ENCODE measurements around the gene IFFO2. TPM values are rescaled to one million over a fixed set of nuclear protein-coding genes. Genes with fewer than 3 reads are reported as not detected.

The IFFO2 gene
- total and polyA plus RNA-seq, 2 of the 8 experiments (the other 6 are each of a cell fraction or from before 2014, with no cell fraction given): 6.6 to 10.4 TPM

DNA sequence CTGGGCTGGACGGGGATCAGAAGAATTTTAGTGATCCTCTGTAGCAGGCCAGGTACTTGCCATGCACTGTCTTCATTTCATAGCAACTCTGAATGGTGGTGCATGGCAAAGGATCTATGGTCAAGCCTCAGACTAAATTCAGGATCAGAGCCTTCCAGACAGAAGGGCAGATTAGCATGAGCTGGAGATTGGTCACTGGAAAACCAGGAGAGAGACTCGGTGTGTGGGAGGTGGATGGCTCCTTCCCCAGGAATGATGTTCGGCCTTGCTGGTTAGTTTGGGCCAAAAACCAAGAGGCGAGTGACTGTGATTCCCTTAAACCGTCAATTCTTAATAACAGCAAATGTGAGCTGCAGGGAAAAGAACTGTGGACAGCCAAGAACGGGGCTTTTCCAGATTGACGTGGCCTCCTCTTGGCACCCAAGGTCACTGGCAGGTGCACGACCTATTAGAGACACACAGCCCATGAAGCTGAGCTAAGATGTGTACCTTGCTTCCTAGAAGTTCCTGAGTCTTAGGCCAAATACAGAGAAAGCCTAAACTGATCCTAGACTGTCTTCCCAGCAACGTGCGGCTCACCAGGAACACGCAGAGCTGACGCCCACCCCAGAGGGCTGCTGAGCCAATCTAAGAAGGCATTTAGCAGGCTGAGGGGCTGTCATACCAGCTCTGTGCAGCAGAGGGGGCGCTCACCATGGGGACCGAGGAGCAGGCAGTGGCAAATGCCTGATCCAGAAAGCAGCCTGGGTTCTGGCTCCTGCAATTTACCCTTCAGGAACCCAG lies 72.6 kb downstream of the IFFO2 start:
- Histone ChIP-seq H3K9ac (replicated peaks in 1 of 4; ENCODE audit: extremely low read depth in 1 of 4, low read depth in 3 of 4, low read length in 3 of 4) (no peak overlapping the region), H3K14ac (ENCODE audit: insufficient read length) (no peak overlapping the region), H2BK12ac (ENCODE audit: low read depth, low read length) (no peak overlapping the region), H3K23me2 (ENCODE audit: low read depth, low read length) (no peaks in the 10 kb centered on the region), H3K18ac (ENCODE audit: extremely low read depth, low read length) (no peak overlapping the region), H3K79me1 (ENCODE audit: low read depth, low read length) (no peaks in the 10 kb centered on the region), H3K56ac (replicated peaks; ENCODE audit: insufficient read length, low read depth, low read length) (no peak overlapping the region), H3K4me1 (replicated peaks in 1 of 4; ENCODE audit: control insufficient read depth in 3 of 4, insufficient read depth in 4 of 4, low read length in 3 of 4) (peaks cover 0 to 6% (median 4%) of the 10 kb centered on the region in 4 experiments; a peak in 4 of 7 replicates), H4K20me1 (replicated peaks in 1 of 2; ENCODE audit: control insufficient read depth in 1 of 2, insufficient read depth in 2 of 2, low read length in 2 of 2) (peaks cover 0 to 8% of the 10 kb centered on the region in 2 experiments), H2BK5ac (ENCODE audit: low read depth, low read length) (no peak overlapping the region), H2AFZ (ENCODE audit: low read length) (no peak overlapping the region), H3K27ac (ENCODE audit: low read depth, low read length) (no peak overlapping the region), H2AK5ac (ENCODE audit: low read depth, low read length) (no peak overlapping the region), H3K36me3 (ENCODE audit: control insufficient read depth in 2 of 4, insufficient read depth in 4 of 4, low read length in 3 of 4) (peaks cover 0 to 11% (median 2%) of the 10 kb centered on the region in 4 experiments; a peak in 4 of 8 replicates), H3K9me3 (ENCODE audit: insufficient read depth in 2 of 2, low read depth in 1 of 2, low read length in 1 of 2) (no peaks in the 10 kb centered on the region), H3K4me2 (ENCODE audit: insufficient read depth in 1 of 2, low read depth in 2 of 2, low read length in 2 of 2) (no peak overlapping the region), H2BK20ac (ENCODE audit: low read length) (no peak overlapping the region), H4K91ac (replicated peaks; ENCODE audit: insufficient read length, low read length) (no peak overlapping the region), H3K79me2 (ENCODE audit: control insufficient read depth in 1 of 2, insufficient read depth in 2 of 2, low read length in 2 of 2) (no peaks in the 10 kb centered on the region), H4K8ac (ENCODE audit: extremely low read depth, insufficient read depth, low read length) (no peak overlapping the region), H2BK15ac (ENCODE audit: low read length) (no peak overlapping the region), H3K4me3 (ENCODE audit: extremely low read depth in 1 of 4, insufficient read depth in 2 of 4, low read depth in 3 of 4, low read length in 4 of 4) (no peak overlapping the region), H3K4ac (replicated peaks; ENCODE audit: insufficient read length, low read depth, low read length) (no peak overlapping the region), H3K27me3 (replicated peaks in 1 of 4; ENCODE audit: control insufficient read depth in 3 of 4, extremely low read depth in 1 of 4, insufficient read depth in 3 of 4, low read length in 3 of 4) (no peaks in the 10 kb centered on the region), H3K23ac (ENCODE audit: insufficient read length) (no peak overlapping the region), H2BK120ac (replicated peaks; ENCODE audit: low read depth, low read length) (no peak overlapping the region), H4K5ac (ENCODE audit: insufficient read length, low read depth, low read length) (no peak overlapping the region)
- FAIRE-seq (peak; percentile 36), DNase-seq (ENCODE audit: low read depth in 1 of 2, low spot score in 2 of 2) (peak; percentile 60 to 97)
- TF ChIP-seq, protein P1, sequence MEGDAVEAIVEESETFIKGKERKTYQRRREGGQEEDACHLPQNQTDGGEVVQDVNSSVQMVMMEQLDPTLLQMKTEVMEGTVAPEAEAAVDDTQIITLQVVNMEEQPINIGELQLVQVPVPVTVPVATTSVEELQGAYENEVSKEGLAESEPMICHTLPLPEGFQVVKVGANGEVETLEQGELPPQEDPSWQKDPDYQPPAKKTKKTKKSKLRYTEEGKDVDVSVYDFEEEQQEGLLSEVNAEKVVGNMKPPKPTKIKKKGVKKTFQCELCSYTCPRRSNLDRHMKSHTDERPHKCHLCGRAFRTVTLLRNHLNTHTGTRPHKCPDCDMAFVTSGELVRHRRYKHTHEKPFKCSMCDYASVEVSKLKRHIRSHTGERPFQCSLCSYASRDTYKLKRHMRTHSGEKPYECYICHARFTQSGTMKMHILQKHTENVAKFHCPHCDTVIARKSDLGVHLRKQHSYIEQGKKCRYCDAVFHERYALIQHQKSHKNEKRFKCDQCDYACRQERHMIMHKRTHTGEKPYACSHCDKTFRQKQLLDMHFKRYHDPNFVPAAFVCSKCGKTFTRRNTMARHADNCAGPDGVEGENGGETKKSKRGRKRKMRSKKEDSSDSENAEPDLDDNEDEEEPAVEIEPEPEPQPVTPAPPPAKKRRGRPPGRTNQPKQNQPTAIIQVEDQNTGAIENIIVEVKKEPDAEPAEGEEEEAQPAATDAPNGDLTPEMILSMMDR (IDR thresholded peaks at IDR 0.05; ENCODE audit: control extremely low read depth in 1 of 3, insufficient read depth in 1 of 3, low read depth in 1 of 3, low read length in 3 of 3): peak; percentile 84 to 97 (median 93)
- TF ChIP-seq ZNF274 (IDR thresholded peaks at IDR 0.05; ENCODE audit: borderline replicate concordance, extremely low read depth, low read length) (no peak), E2F6 (IDR thresholded peaks at IDR 0.05) (no peak), RAD21 (IDR thresholded peaks at IDR 0.05 in 1 of 2, conservative IDR thresholded peaks at IDR 0.05 in 1 of 2; ENCODE audit: low read depth in 2 of 2, low read length in 2 of 2) (peak; percentile 86 to 92), CREB1 (IDR thresholded peaks at IDR 0.05) (0 out of 2 replicates have a peak, but pooled peaks have one; percentile 30)
- POLR2A ChIA-PET (ENCODE audit: partially characterized antibody): interaction anchor here (1.4 kb wide), 1 partner anchor 10 kb away, joined by 5 read pairs; no protein-coding TSS in a partner anchor
- 73% methylated on average over 13 of the region's 14 CpGs; no CpG with 5 or more reads in 1 of the 2 experiments for WGBS, 2 experiments (ENCODE audit: extremely low coverage in 1 of 2, insufficient coverage in 1 of 2, insufficient read length in 1 of 2, insufficient replicate concordance in 2 of 2, low coverage in 1 of 2, low lambda C conversion rate in 2 of 2, missing lambda C conversion rate in 1 of 2)
- CTCF ChIA-PET (ENCODE audit: partially characterized antibody): interaction anchor here (0.5 to 14.4 kb wide), 46 partner anchors 8 to 297 kb away, joined by 3 to 131 read pairs (median 4); partner anchors contain the start of gene ALDH4A1
